ENCODE results near the gene VAMP2.
A peak's percentile ranks its signal among the peaks of the same experiment; 100 is the strongest.

DNA sequence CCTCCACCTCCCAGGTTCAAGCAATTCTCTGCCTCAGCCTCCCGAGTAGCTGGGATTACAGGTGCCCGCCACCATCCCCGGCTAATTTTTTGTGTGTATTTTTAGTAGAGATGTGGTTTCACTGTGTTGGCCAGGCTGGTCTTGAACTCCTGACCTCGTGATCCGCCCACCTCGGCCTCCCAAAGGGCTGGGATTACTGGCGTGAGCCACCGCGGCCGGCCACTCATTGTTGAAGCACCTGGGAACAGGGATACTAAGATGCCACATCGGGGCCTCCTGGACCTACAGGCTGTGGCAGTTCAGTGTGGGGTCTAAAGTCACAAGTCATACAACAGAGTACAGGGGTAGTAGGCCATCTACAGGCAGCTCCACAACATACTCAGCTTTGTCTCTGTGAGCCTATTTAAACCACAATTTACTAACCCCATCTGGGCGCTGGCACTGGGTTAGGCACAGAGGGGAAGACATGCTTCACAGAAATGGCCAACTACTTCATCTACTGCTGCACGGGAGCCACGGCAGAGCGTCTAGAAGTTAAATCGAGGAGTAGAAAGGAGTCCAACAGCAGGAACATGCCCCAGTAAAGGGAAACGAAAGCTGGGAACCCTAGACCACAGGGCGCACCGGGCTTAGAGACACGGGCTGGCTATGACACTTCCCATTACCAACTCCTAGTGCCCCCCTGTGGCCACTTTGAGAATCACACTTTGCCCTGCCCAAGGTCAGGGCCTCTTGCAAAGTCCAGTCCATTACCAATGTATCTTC, 4.3 kb downstream of the VAMP2 start:
- TF ChIP-seq REST (IDR thresholded peaks at IDR 0.05; ENCODE audit: insufficient read depth in 1 of 2, low read depth in 2 of 2, low read length in 2 of 2), result no peak
- TF ChIP-seq SIN3A (IDR thresholded peaks at IDR 0.05; ENCODE audit: borderline replicate concordance, insufficient read depth, low read length), result peak; percentile 70; the same call in 1 of the 2 replicates
- TF ChIP-seq POLR2AphosphoS5 (IDR thresholded peaks at IDR 0.05; ENCODE audit: low read depth, low read length), result no peak
- TF ChIP-seq TAF1 (IDR thresholded peaks at IDR 0.05; ENCODE audit: borderline replicate concordance, insufficient read depth, low read length), result no peak
